ENCODE measurements around the gene SMG5. TPM values are rescaled to one million over a fixed set of nuclear protein-coding genes. Genes with fewer than 3 reads are reported as not detected.

Gene SMG5
- total RNA-seq, 1 experiment from 2014 or later: 103 TPM

DNA sequence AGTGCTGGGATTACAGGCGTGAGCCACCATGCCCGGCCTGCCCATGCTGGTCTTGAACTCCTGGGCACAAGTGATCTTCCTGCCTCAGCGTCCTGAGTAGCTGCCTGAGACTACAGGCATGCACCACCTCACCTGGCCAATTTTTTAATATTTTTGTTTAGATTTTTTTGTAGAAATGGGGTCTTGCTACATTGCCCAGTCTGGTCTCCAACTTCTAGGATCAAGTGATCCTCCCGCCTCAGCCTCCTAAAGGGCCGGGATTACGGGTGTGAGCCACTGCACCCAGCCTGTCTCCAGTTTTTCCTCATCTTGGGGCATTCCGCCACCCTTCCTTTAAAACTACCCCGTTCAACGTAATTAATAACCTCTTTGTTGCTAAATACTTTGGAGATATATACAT lies 62.4 kb downstream of the SMG5 start:
- Histone ChIP-seq H3K9ac (ENCODE audit: extremely low read depth, insufficient read length, low read length) (no peak overlapping the region), H2BK120ac (ENCODE audit: low read depth, low read length, poor library complexity, severe bottlenecking) (no peak overlapping the region), H3K14ac (ENCODE audit: insufficient read depth, low read length) (no peak overlapping the region), H3K23me2 (ENCODE audit: insufficient read length, low read depth, low read length, poor library complexity, severe bottlenecking) (no peaks in the 10 kb centered on the region), H2BK12ac (ENCODE audit: insufficient read length, low read depth, low read length) (no peak overlapping the region), H4K91ac (ENCODE audit: insufficient read length, low read depth, low read length) (no peak overlapping the region), H3K23ac (ENCODE audit: insufficient read length, low read depth, low read length) (no peak overlapping the region), H3K79me1 (ENCODE audit: insufficient read depth, low read depth, low read length, poor library complexity, severe bottlenecking) (no peaks in the 10 kb centered on the region), H2AK5ac (ENCODE audit: insufficient read length, low read length) (no peak overlapping the region), H2BK20ac (ENCODE audit: low read depth, low read length, poor library complexity, severe bottlenecking) (no peak overlapping the region), H3K4me1 (ENCODE audit: insufficient read depth, low read length) (no peaks in the 10 kb centered on the region), H3K4me2 (ENCODE audit: insufficient read depth, insufficient read length, low read length) (no peak overlapping the region), H3K56ac (ENCODE audit: insufficient read length, low read depth, low read length) (no peak overlapping the region), H3K79me2 (ENCODE audit: insufficient read depth, low read length) (no peaks in the 10 kb centered on the region), H3K4ac (ENCODE audit: low read depth, low read length) (no peak overlapping the region), H3K27me3 (ENCODE audit: insufficient read depth, low read length) (no peaks in the 10 kb centered on the region), H3K9me3 (ENCODE audit: control insufficient read depth, low read depth, low read length) (no peaks in the 10 kb centered on the region), H4K8ac (replicated peaks; ENCODE audit: insufficient read length, low read depth, low read length) (no peak overlapping the region), H3T11ph (ENCODE audit: low read length) (no peak overlapping the region), H3K18ac (ENCODE audit: insufficient read length, low read depth, low read length) (no peak overlapping the region), H4K5ac (ENCODE audit: insufficient read length, low read depth, low read length) (no peak overlapping the region), H2BK5ac (ENCODE audit: insufficient read length, low read length) (no peak overlapping the region), H4K20me1 (ENCODE audit: control insufficient read depth, insufficient read depth, insufficient read length) (peaks cover 2% of the 10 kb centered on the region), H3K27ac (ENCODE audit: insufficient read length, low read depth, low read length) (no peak overlapping the region), H2AFZ (ENCODE audit: low read length) (no peak overlapping the region), H2BK15ac (ENCODE audit: low read depth, low read length) (no peak overlapping the region)
- no peak for DNase-seq
- TF ChIP-seq, protein P1, sequence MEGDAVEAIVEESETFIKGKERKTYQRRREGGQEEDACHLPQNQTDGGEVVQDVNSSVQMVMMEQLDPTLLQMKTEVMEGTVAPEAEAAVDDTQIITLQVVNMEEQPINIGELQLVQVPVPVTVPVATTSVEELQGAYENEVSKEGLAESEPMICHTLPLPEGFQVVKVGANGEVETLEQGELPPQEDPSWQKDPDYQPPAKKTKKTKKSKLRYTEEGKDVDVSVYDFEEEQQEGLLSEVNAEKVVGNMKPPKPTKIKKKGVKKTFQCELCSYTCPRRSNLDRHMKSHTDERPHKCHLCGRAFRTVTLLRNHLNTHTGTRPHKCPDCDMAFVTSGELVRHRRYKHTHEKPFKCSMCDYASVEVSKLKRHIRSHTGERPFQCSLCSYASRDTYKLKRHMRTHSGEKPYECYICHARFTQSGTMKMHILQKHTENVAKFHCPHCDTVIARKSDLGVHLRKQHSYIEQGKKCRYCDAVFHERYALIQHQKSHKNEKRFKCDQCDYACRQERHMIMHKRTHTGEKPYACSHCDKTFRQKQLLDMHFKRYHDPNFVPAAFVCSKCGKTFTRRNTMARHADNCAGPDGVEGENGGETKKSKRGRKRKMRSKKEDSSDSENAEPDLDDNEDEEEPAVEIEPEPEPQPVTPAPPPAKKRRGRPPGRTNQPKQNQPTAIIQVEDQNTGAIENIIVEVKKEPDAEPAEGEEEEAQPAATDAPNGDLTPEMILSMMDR (conservative IDR thresholded peaks at IDR 0.05): no peak
- Mint-ChIP-seq H3K36me3 (ENCODE audit: insufficient read depth in 1 of 3, low read depth in 3 of 3) (peaks cover 27 to 66% (median 60%) of the 10 kb centered on the region in 3 experiments), H3K27ac (no peak overlapping the region), H3K27me3 (ENCODE audit: low read depth) (no peaks in the 10 kb centered on the region), H3K4me1 (peaks cover 1 to 3% of the 10 kb centered on the region in 2 experiments), H3K9me3 (no peaks in the 10 kb centered on the region; a peak in 1 of 5 replicates), H3K4me3 (no peak overlapping the region)
- WGBS (ENCODE audit: extremely low coverage, insufficient read length, low lambda C conversion rate): no CpG with 5 or more reads among the region's 9 CpGs
